ENCODE measurements around the gene TMEM43. TPM values are rescaled to one million over a fixed set of nuclear protein-coding genes. Genes with fewer than 3 reads are reported as not detected.

TMEM43 gene
- polyA plus RNA-seq, 6 donors from 2014 or later = 36.7 to 42.9 (median 39.2) TPM

DNA sequence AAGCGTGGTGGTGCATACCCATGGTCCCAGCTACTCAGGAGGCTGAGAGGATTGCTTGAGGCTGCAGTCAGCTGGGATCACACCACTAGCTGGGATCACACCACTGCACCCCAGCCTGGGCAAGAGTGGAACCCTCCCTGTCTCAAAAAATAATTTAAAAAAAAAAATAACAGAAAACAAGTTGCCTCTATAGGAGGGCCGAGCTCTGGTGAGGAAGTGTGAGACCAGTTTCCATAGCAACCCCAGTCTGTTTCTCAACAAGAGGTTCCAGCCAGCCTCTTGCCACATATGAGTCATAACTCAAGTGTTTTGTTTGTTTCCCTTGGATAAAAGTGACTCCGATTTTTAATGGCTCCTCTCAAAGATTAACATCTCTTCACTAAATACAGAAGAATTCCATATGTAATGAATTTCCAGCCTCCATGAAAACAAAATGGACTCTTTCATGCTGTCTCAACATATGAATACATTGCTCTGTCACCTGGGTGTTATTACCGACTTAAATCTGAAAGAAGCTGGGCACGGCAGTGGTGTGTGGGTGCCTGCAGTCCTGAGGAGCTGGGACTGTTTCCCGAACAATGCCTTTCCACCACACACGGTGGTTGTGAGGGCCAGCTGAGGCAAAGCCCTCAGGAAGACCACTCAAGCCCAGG is 19.7 kb downstream of the TMEM43 start:
- Mint-ChIP-seq H3K27ac (peak overlapping the region; percentile 93 to 99 (median 97)), H3K36me3 (peaks cover 0 to 8% of the 10 kb centered on the region in 2 donors), H3K9me3 (no peaks in the 10 kb centered on the region), H3K4me3 (peak overlapping the region in 2 of 8 donors; percentile 7 to 54), H3K27me3 (no peaks in the 10 kb centered on the region), H3K4me1 (peaks cover 3 to 22% (median 17%) of the 10 kb centered on the region in 3 donors)
- peak; percentile 92 to 94 for ATAC-seq (ENCODE audit: low read depth in 2 of 2)
- peak; percentile 64 for DNase-seq

DNA sequence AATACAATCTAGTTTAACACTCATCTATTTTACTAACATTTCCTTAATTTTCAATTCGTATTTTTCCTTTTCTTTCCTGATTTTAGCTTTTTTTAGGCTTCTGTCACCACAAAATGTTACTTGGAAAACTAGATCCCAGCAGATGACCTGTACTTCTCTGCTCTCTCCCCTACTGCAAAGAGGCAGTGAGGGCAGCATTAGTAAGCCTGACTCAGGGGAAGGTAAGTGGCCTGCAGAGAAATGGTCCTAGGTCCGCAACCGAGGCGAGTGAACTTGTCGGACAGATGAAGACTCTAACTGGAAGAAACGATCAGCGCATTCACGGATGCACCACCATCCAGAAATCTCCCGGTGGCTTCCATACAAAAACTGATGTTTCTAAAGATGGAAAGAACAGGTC is 20.4 kb downstream of the TMEM43 start:
- Mint-ChIP-seq H3K27me3 (no peaks in the 10 kb centered on the region), H3K4me1 (peaks cover 3 to 22% (median 17%) of the 10 kb centered on the region in 3 donors), H3K9me3 (no peaks in the 10 kb centered on the region), H3K36me3 (peaks cover 0 to 8% of the 10 kb centered on the region in 2 donors), H3K4me3 (no peak overlapping the region), H3K27ac (peak overlapping the region; percentile 93 to 99 (median 97))
- ATAC-seq (ENCODE audit: low read depth in 2 of 2) = no peak
- no peak for DNase-seq

DNA sequence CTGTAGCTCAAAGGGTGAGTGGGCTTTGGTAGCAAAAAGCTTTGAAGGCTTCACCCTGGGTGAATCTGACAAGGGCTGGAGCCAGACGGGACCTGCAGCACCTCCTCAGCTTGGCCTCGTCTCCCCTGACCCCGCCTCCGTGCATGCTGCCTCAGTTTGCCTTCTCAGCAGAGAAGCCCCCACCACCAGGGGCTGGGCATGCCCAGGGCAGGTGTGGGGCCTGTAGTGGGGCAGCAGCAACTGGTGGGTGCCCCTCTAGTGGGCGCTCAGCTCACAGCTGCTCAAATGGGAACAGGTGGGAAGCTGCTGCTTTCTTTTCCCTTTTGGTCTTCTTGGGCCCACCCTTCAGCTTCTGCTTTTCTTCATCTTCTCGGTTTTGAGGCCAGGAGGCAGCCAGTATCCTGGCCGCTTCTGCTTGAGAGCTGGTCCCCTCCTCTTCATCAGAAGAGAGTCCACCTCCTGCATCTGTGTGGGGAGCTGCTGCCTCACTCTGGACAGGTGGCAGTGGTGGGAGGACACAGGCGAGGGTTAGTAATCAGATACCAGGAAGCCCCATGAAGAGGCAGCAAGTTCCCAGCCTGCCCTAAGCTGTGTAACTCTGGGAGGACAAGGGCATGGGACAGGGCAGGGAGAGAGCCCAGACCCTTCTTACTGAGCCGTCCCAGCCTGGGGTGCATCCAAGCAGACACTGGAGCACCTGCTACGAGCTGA is 21.0 kb downstream of the TMEM43 start:
- no peaks in the 10 kb centered on the region for H3K9me3 Mint-ChIP-seq
- no peaks in the 10 kb centered on the region for H3K27me3 Mint-ChIP-seq
- no peak overlapping the region for H3K4me3 Mint-ChIP-seq
- peaks cover 0 to 8% of the 10 kb centered on the region in 2 donors for H3K36me3 Mint-ChIP-seq
- ATAC-seq (ENCODE audit: low read depth in 2 of 2) (no peak), DNase-seq (no peak)
- H3K4me1 Mint-ChIP-seq = peaks cover 3 to 22% (median 17%) of the 10 kb centered on the region in 3 donors
- peak overlapping the region; percentile 92 to 99 (median 94) for H3K27ac Mint-ChIP-seq

DNA sequence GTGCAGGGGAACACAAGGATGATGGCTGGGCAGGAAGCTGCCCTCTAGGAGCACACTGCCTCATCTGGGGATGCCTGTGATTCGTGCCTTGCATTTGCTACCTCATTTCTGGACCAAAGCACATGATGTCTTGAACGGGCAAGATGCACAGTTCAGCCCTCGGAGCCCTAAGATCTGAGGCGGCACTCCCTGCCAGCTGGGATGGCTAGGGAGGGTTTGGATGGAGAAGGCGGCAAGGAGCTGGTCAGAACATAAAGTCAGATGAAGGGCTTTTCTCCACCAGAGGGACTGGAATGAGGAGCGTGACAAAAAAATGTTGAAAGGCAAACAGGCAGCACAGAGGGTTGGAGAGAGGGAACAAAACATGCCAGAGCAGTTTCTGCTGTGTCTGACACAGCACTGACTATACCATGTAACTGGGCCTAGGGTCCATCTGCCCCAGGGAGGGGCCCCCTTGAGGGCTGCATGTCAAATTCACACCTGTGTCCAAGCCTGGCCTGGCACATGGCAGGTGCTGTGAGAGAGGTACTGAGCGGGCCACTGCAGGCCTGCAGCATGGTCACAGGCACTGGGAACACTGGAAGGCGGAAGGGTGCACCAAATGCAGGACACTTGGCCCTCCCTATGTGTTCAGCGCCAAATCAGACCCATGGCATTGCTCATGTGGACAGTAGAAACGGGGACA is 21.7 kb downstream of the TMEM43 start:
- Mint-ChIP-seq H3K9me3 (no peaks in the 10 kb centered on the region), H3K36me3 (peaks cover 0 to 8% of the 10 kb centered on the region in 2 donors), H3K4me3 (no peak overlapping the region), H3K27me3 (no peaks in the 10 kb centered on the region), H3K27ac (peak overlapping the region; percentile 69 to 98 (median 94)), H3K4me1 (peaks cover 3 to 22% (median 15%) of the 10 kb centered on the region in 3 donors)
- ATAC-seq (ENCODE audit: low read depth in 2 of 2) = no peak
- DNase-seq = no peak

DNA sequence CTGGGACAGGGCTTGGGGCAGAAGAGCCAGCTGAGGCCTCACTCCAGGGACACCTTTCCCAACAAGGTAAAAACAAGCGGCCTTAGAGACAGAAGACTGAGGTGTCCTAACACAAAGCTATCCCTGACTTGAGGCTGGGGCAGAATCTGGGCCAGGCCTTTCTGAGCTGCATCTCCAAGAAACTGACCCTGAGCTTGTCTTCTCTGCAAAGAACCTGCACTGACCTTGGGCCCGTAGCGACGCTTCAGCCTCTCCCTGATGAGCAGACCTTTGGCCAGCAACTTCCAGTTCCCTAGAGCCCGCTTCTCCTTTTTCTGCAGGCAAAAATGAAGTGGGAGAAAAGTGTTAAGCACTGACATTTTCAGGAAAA is 22.2 kb downstream of the TMEM43 start:
- Mint-ChIP-seq H3K27me3 (no peaks in the 10 kb centered on the region), H3K36me3 (peaks cover 0 to 8% of the 10 kb centered on the region in 2 donors), H3K4me1 (peaks cover 3 to 22% (median 9%) of the 10 kb centered on the region in 3 donors), H3K27ac (peak overlapping the region in 4 of 6 donors; percentile 69 to 96 (median 91)), H3K9me3 (no peaks in the 10 kb centered on the region), H3K4me3 (no peak overlapping the region)
- DNase-seq = no peak
- ATAC-seq (ENCODE audit: low read depth in 2 of 2) = no peak

DNA sequence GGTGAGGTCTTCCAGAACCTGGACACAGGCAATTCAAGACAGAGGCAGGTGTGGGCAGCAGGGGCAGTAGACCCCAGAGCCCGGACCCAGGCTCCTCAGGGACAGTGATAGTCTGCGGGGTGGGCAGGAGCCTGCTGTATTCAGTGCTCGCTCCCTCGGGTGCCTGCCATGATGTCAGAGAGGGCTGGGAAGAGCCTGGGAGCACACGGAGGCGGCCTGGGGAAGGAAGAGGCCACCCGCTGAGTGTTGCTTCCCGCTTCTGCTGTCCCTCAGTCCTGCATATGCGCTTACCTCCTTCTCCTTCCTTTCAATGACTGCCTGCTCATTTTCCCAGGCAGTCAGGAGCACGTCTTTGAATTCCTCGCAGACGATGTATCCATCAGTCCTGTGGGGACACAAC is 22.8 kb downstream of the TMEM43 start:
- Mint-ChIP-seq H3K9me3 (no peaks in the 10 kb centered on the region), H3K4me3 (no peak overlapping the region), H3K4me1 (peaks cover 3 to 22% (median 9%) of the 10 kb centered on the region in 3 donors), H3K36me3 (peaks cover 0 to 8% of the 10 kb centered on the region in 2 donors), H3K27me3 (no peaks in the 10 kb centered on the region), H3K27ac (peak overlapping the region in 1 of 6 donors; percentile 96)
- DNase-seq (no peak), ATAC-seq (ENCODE audit: low read depth in 2 of 2) (no peak)

DNA sequence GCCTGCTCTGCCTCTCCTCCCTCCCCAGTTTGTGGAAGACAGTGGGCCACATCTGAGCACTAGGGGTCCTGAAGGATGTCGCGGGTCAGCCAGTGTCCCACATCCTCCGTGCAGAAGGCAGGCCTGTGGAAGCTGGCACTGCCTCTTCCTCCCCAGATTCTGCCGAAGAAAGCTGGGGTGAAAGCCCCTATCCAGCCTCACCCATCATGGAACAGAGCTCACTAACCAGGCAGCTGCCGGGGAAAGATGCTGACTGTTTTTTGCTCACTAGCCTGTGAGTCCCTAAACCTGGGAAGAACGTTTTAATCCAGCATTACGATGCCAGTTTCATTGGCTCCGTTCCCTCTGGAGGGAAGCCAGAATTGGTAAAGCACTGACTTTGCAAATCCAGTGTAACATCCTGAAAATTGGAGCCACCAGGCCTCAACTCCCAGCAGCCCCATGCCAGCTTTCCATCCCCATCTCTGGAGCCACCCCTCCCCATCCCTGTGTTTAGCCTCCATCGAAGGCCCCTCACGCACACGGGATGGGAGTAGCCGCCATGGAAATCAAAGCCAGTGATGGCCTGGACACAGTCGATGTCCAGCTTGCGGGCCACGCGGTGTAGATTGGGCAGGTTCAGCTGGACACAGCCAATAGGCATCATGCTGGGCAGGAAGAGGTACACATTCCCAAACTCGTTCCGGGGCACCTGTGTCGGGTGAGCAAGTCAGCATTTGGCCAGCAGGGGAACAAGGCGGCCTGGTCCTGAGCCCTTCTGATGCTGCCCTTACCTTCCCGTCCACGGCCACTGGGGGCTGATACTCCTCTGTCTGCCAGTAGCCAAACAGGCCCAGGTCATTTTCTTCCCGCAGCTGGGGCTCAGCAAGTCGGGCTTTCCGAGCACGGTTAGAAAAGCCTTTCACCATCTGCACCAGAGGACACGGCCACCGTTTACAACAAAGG is 23.5 kb downstream of the TMEM43 start:
- Mint-ChIP-seq H3K9me3 (no peaks in the 10 kb centered on the region), H3K36me3 (peaks cover 0 to 8% of the 10 kb centered on the region in 2 donors)

DNA sequence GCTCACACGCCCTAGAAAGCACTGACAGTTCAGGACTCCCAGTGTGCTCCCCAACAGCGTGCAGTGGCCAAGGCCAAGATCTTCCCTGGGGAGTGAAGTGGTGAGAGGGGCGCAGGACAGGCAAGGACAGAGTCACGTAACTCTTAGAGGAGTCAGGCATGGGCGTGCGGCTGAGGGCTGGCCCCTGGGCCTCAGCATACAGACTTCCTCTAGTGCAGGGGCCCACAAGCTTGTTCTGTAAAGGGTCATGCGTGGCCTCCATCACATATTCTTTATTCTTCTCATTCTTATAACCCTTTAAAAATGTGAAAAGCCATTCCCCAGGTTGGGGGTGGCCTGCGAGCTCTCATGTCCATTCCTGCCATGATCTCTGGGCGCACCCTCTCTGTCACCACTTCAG is 25.2 kb downstream of the TMEM43 start:
- ATAC-seq (ENCODE audit: low read depth in 2 of 2) (no peak), DNase-seq (no peak)
- H3K27me3 Mint-ChIP-seq = no peaks in the 10 kb centered on the region
- H3K4me3 Mint-ChIP-seq = no peak overlapping the region
- H3K36me3 Mint-ChIP-seq = peaks cover 4 to 24% of the 10 kb centered on the region in 2 donors
- H3K4me1 Mint-ChIP-seq = peaks cover 4 to 17% (median 8%) of the 10 kb centered on the region in 3 donors
- no peaks in the 10 kb centered on the region for H3K9me3 Mint-ChIP-seq
- peak overlapping the region in 3 of 6 donors; percentile 29 to 77 (median 70) for H3K27ac Mint-ChIP-seq

More for the DNA sequence above, 23.5 kb downstream of the TMEM43 start:
- H3K4me1 Mint-ChIP-seq = peaks cover 3 to 22% (median 9%) of the 10 kb centered on the region in 3 donors
- no peak overlapping the region for H3K4me3 Mint-ChIP-seq
- DNase-seq (no peak), ATAC-seq (ENCODE audit: low read depth in 2 of 2) (no peak)
- no peaks in the 10 kb centered on the region for H3K27me3 Mint-ChIP-seq
- H3K27ac Mint-ChIP-seq = peak overlapping the region in 2 of 6 donors; percentile 24 to 96

DNA sequence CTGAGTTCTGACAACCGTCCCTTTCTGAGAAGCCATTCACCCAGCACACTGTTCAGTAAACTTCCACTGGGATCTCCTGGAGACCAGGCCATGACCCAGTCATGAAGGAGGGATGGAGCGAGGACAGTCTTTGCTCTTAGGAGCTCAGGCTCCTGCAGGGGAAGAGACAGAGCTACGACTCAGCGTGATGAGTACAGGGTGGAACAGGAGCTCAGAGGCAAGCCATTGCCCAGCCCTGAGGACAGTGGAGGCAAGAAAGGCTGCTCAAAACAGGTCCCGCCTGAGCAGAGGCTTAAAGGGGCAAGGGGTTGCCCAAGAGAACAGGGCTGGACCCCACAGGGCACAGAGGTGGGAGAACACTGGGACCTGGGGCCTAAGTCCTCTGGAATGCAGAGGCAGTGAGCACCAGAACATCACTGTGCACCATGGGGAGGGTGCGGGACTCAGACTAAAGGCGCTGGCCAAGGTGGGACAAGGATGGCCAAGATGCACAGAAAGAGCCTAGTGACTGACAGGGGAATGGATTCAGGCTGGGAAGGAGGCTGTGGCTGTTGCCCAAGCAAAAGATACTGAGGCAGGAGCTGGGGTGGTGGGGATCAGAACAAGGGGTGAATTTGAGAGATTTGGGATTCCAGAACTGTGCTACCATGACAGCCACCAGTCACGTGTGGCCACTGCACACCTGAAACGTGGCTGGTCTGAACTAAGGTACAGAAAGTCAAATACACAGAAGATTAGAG is 25.8 kb downstream of the TMEM43 start:
- Mint-ChIP-seq H3K9me3 (no peaks in the 10 kb centered on the region), H3K4me1 (peaks cover under 1 to 13% (median 8%) of the 10 kb centered on the region in 3 donors), H3K27me3 (no peaks in the 10 kb centered on the region), H3K27ac (peak overlapping the region in 4 of 6 donors; percentile 53 to 93 (median 74)), H3K36me3 (peaks cover 4 to 26% of the 10 kb centered on the region in 2 donors), H3K4me3 (no peak overlapping the region)
- ATAC-seq (ENCODE audit: low read depth in 2 of 2) = no peak
- DNase-seq = no peak

DNA sequence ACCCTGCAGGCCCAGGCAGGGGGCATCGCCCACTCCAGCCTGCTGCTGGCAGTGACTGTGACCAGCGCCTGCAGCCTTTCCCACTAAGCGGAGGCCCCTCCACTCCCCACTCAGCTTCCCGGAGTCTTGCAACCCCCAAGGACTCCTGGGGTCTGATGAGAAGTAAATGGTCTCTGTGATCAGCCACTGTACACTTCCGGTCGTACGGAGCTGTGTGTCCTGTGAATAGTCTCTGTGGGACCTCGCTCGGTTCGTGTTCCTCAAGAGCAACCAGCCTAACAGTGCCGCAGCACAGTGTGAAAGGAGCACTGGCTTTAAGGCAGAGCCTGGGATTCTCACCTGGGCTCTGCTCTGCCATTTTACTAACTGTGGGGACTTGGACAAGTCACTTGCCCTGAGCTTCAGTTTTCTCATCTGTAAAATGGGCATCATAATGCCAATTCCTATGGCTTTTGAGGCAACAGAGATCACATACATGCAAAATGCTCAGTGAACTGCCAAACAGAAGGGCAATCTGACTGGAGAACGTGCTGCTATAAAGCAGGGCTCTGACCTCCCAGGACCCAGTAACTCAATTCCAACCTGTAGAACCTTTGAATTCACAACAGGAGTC is 26.7 kb downstream of the TMEM43 start:
- Mint-ChIP-seq H3K9me3 (no peaks in the 10 kb centered on the region), H3K36me3 (peaks cover 11 to 29% of the 10 kb centered on the region in 2 donors), H3K27ac (no peak overlapping the region), H3K27me3 (no peaks in the 10 kb centered on the region), H3K4me1 (peaks cover 7 to 8% (median 7%) of the 10 kb centered on the region in 3 donors), H3K4me3 (no peak overlapping the region)
- ATAC-seq (ENCODE audit: low read depth in 2 of 2) (no peak), DNase-seq (no peak)

DNA sequence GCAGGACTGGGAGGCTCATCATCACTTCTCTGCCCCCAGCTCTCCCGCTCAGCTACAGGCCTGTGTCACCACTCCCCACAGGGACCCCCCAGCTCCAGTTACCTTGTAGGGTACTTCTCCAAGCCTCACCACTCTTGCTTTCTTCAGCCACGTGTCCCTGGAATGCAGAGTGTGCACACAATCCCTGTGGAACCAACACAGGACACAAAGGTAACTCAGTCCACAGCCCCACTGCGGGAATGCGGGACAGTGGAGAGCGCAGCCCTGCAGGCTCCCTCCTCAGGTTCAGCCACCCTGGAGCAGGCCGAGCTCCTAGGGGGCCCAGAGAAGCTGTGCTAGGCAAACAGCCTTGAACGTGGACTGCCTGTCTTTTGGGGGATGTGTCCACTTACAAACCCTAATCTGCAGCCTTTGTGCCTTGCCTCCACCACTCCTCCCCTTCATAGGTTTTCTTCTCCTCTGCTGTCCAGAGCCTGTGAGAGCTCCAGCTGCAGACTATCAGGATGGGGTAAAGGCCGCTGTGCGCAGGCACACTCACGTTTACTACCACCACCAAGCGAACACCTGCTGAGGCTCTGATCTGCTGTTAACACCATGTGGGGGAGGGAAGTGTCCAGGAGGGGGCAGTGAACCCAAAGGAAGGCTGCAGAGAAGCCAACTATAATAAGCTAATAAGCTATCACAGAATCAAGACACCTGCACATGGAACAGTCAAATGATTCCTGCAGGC is 27.5 kb downstream of the TMEM43 start:
- H3K4me3 Mint-ChIP-seq = peak overlapping the region in 1 of 8 donors; percentile 45
- no peaks in the 10 kb centered on the region for H3K27me3 Mint-ChIP-seq

More for the DNA sequence above, 27.5 kb downstream of the TMEM43 start:
- DNase-seq = no peak
- Mint-ChIP-seq H3K27ac (peak overlapping the region in 1 of 6 donors; percentile 29), H3K9me3 (no peaks in the 10 kb centered on the region), H3K4me1 (peaks cover 7 to 8% (median 7%) of the 10 kb centered on the region in 3 donors), H3K36me3 (peaks cover 16 to 32% of the 10 kb centered on the region in 2 donors)
- ATAC-seq (ENCODE audit: low read depth in 2 of 2) = no peak

Data from naive B cell (primary cell).